Astrocyte (in vitro differentiated cells and primary cell): Measurements from ENCODE around the gene IGF2BP2. TPM values are rescaled to one million over a fixed set of nuclear protein-coding genes. Genes with fewer than 3 reads are reported as not detected.

ENCODE experiments used
- DNase-seq: peaks from one replicate; pipeline ENCODE4 v3.0.0-alpha.2; 2010; ENCODE audit warnings: low read depth
- FAIRE-seq: peaks from 2 replicates; lab custom pipeline; 2011; peaks lifted over from hg19 to GRCh38; lab: Jason Lieb, UNC
- H2AFZ ChIP-seq: 2 replicates; pipeline ENCODE4 v1.6.0; 2012; ENCODE audit warnings: low read depth, low read length, inconsistent platforms
- H3K27ac ChIP-seq: 2 replicates; pipeline ENCODE4 v1.5.1; 2011; ENCODE audit warnings: low read depth, low read length, inconsistent platforms
- H3K27me3 ChIP-seq: 2 replicates; pipeline ENCODE4 v1.6.0; 2011; ENCODE audit warnings: low read length, inconsistent platforms; ENCODE audit not compliant: insufficient read depth
- H3K36me3 ChIP-seq: 2 replicates; pipeline ENCODE4 v1.5.1; 2011; ENCODE audit warnings: low read length, inconsistent platforms; ENCODE audit not compliant: insufficient read depth
- H3K4me1 ChIP-seq: 2 replicates; pipeline ENCODE4 v1.5.1; 2011; ENCODE audit warnings: low read length, inconsistent platforms; ENCODE audit not compliant: insufficient read depth
- H3K4me2 ChIP-seq: 2 replicates; pipeline ENCODE4 v1.6.0; 2012; ENCODE audit warnings: low read length, inconsistent platforms
- H3K4me3 ChIP-seq: 2 replicates; pipeline ENCODE4 v1.5.1; 2011; ENCODE audit warnings: low read depth, mild to moderate bottlenecking, low read length, inconsistent platforms; ENCODE audit not compliant: insufficient read depth
- H3K79me2 ChIP-seq: 2 replicates; pipeline ENCODE4 v1.6.0; 2012; ENCODE audit warnings: mild to moderate bottlenecking, low read length, inconsistent platforms; ENCODE audit not compliant: insufficient read depth
- H3K9ac ChIP-seq: 2 replicates; pipeline ENCODE4 v1.6.0; 2012; ENCODE audit warnings: mild to moderate bottlenecking, low read length, inconsistent platforms
- H3K9me3 ChIP-seq: 2 replicates; pipeline ENCODE4 v1.5.1; 2012; ENCODE audit warnings: low read depth, mild to moderate bottlenecking, low read length, inconsistent platforms; ENCODE audit not compliant: insufficient read depth
- H4K20me1 ChIP-seq: 2 replicates; pipeline ENCODE4 v1.6.0; 2012; ENCODE audit warnings: low read length, inconsistent platforms; ENCODE audit not compliant: insufficient read depth
- H3K27ac Mint-ChIP-seq: one replicate; pipeline ENCODE4 v1.8.0; 2021; ENCODE audit warnings: mild to moderate bottlenecking, mixed read lengths; ENCODE audit not compliant: unreplicated experiment
- H3K27me3 Mint-ChIP-seq: one replicate; pipeline ENCODE4 v1.8.0; 2021; ENCODE audit warnings: low read depth, mixed read lengths; ENCODE audit not compliant: unreplicated experiment
- H3K36me3 Mint-ChIP-seq: one replicate; pipeline ENCODE4 v1.8.0; 2021; ENCODE audit warnings: low read depth, mixed read lengths; ENCODE audit not compliant: unreplicated experiment
- H3K4me1 Mint-ChIP-seq: one replicate; pipeline ENCODE4 v1.8.0; 2021; ENCODE audit warnings: low read depth, mixed read lengths; ENCODE audit not compliant: unreplicated experiment
- H3K4me3 Mint-ChIP-seq: one replicate; pipeline ENCODE4 v1.8.0; 2021; ENCODE audit warnings: mild to moderate bottlenecking, moderate library complexity, mixed read lengths; ENCODE audit not compliant: unreplicated experiment
- H3K9me3 Mint-ChIP-seq: one replicate; pipeline ENCODE4 v1.8.0; 2021; ENCODE audit warnings: mild to moderate bottlenecking, mixed read lengths; ENCODE audit not compliant: unreplicated experiment
- EZH2 ChIP-seq: IDR thresholded peaks from 2 replicates; pipeline ENCODE4 v1.6.1; 2012; ENCODE audit warnings: mild to moderate bottlenecking, low read length, inconsistent platforms; ENCODE audit not compliant: insufficient read depth
- total RNA-seq: library from RNA; stranded (reverse); gene quantifications from 2 replicates; pipeline ENCODE4 v1.2.1, GENCODE V29; 2021
- TF ChIP-seq, protein P1 (sequence below): IDR thresholded peaks from 2 replicates; pipeline ENCODE4 v1.5.1; 2011; ENCODE audit warnings: low read depth, mild to moderate bottlenecking, inconsistent platforms, low read length, moderate library complexity; ENCODE audit not compliant: insufficient read depth

Gene IGF2BP2
- total RNA-seq, 1 donor from 2014 or later = 162 TPM

- H3K4me3 Mint-ChIP-seq = peak overlapping the region; percentile 91
- FAIRE-seq (peak; percentile 93), DNase-seq (peak; percentile 67)
- Histone ChIP-seq H3K79me2 (peaks cover 90% of the 10 kb centered on the region), H2AFZ (no peak overlapping the region), H3K27me3 (no peaks in the 10 kb centered on the region), H3K4me3 (peak overlapping the region; percentile 78), H4K20me1 (peaks cover 18% of the 10 kb centered on the region), H3K4me1 (peaks cover 35% of the 10 kb centered on the region), H3K4me2 (peak overlapping the region; percentile 91), H3K9ac (peak overlapping the region; percentile 96), H3K27ac (peak overlapping the region; percentile 92), H3K9me3 (no peaks in the 10 kb centered on the region), H3K36me3 (no peaks in the 10 kb centered on the region)
- peaks cover 23% of the 10 kb centered on the region for H3K4me1 Mint-ChIP-seq
- H3K36me3 Mint-ChIP-seq = peaks cover 10% of the 10 kb centered on the region
- peak overlapping the region; percentile 95 for H3K27ac Mint-ChIP-seq
- TF ChIP-seq EZH2 = no peak
- TF ChIP-seq, protein P1, sequence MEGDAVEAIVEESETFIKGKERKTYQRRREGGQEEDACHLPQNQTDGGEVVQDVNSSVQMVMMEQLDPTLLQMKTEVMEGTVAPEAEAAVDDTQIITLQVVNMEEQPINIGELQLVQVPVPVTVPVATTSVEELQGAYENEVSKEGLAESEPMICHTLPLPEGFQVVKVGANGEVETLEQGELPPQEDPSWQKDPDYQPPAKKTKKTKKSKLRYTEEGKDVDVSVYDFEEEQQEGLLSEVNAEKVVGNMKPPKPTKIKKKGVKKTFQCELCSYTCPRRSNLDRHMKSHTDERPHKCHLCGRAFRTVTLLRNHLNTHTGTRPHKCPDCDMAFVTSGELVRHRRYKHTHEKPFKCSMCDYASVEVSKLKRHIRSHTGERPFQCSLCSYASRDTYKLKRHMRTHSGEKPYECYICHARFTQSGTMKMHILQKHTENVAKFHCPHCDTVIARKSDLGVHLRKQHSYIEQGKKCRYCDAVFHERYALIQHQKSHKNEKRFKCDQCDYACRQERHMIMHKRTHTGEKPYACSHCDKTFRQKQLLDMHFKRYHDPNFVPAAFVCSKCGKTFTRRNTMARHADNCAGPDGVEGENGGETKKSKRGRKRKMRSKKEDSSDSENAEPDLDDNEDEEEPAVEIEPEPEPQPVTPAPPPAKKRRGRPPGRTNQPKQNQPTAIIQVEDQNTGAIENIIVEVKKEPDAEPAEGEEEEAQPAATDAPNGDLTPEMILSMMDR = no peak
- H3K27me3 Mint-ChIP-seq = no peaks in the 10 kb centered on the region
- peaks cover 2% of the 10 kb centered on the region for H3K9me3 Mint-ChIP-seq
Measured at GRCh38 chr3:185822221-185823000, 2.4 kb downstream of the IGF2BP2 start.

- no peaks in the 10 kb centered on the region for H3K9me3 ChIP-seq
- H3K27me3 ChIP-seq = no peaks in the 10 kb centered on the region
- Mint-ChIP-seq H3K9me3 (no peaks in the 10 kb centered on the region), H3K4me3 (peak overlapping the region; percentile 89), H3K36me3 (peaks cover 2% of the 10 kb centered on the region), H3K4me1 (peaks cover 26% of the 10 kb centered on the region), H3K27ac (peak overlapping the region; percentile 87), H3K27me3 (no peaks in the 10 kb centered on the region)
- peak; percentile 98 for FAIRE-seq
- peak overlapping the region; percentile 92 for H3K27ac ChIP-seq
- peaks cover 30% of the 10 kb centered on the region for H3K4me1 ChIP-seq
- H3K4me3 ChIP-seq = peak overlapping the region; percentile 63
- H3K36me3 ChIP-seq = no peaks in the 10 kb centered on the region
- TF ChIP-seq, protein P1 = no peak
- no peak for TF ChIP-seq EZH2
- H2AFZ ChIP-seq = no peak overlapping the region
- H4K20me1 ChIP-seq = peaks cover 15% of the 10 kb centered on the region
- peak overlapping the region; percentile 96 for H3K9ac ChIP-seq
- peaks cover 94% of the 10 kb centered on the region for H3K79me2 ChIP-seq
- peak overlapping the region; percentile 91 for H3K4me2 ChIP-seq
- DNase-seq = peak; percentile 93
Measured at GRCh38 chr3:185820973-185821758, 3.7 kb downstream of the IGF2BP2 start.
